CD14-positive monocyte (primary cell): ENCODE measurements around the gene BRAT1. TPM values are rescaled to one million over a fixed set of nuclear protein-coding genes. Genes with fewer than 3 reads are reported as not detected.

ENCODE experiments used
- DNase-seq, 3 donors: peaks; one replicate each; pipeline ENCODE4 v3.0.0-alpha.2; 2011 to 2022
- H2AFZ ChIP-seq: 2 replicates; pipeline ENCODE4 v1.6.0; 2012; ENCODE audit warnings: mild to moderate bottlenecking, low read depth, low read length, inconsistent platforms; ENCODE audit not compliant: insufficient read depth, poor library complexity, severe bottlenecking
- H3K27ac ChIP-seq, 2 donors: 1 replicate in 1 of 2; 2 replicates in 1 of 2; pipeline ENCODE4 v1.5.1; 2012 to 2013; ENCODE audit warnings: low read length in 2 of 2, control low read depth in 1 of 2, inconsistent platforms in 1 of 2, low read depth in 1 of 2, mild to moderate bottlenecking in 1 of 2
- H3K27me3 ChIP-seq, 2 donors: one replicate each; pipeline versions ENCODE4 v1.6.0 to v1.6.1; 2011 to 2013; ENCODE audit warnings: low read length in 2 of 2; ENCODE audit not compliant: control insufficient read depth in 2 of 2, insufficient read depth in 2 of 2
- H3K36me3 ChIP-seq, 2 donors: replicated peaks in 1 of 2; 1 replicate in 1 of 2; 2 replicates in 1 of 2; pipeline versions ENCODE4 v1.5.1 to v1.6.1; 2012 to 2013; ENCODE audit warnings: low read length in 2 of 2, control low read depth in 1 of 2, inconsistent platforms in 1 of 2, mild to moderate bottlenecking in 1 of 2; ENCODE audit not compliant: insufficient read depth in 2 of 2, control insufficient read depth in 1 of 2
- H3K4me1 ChIP-seq, 2 donors: 1 replicate in 1 of 2; 2 replicates in 1 of 2; pipeline versions ENCODE4 v1.5.1 to v1.6.1; 2012 to 2013; ENCODE audit warnings: low read length in 2 of 2, control low read depth in 1 of 2, inconsistent platforms in 1 of 2, mild to moderate bottlenecking in 1 of 2, moderate library complexity in 1 of 2; ENCODE audit not compliant: insufficient read depth in 2 of 2, control insufficient read depth in 1 of 2
- H3K4me2 ChIP-seq: replicated peaks from 2 replicates; pipeline ENCODE3; 2012; ENCODE audit warnings: low read length, moderate library complexity, mild to moderate bottlenecking; ENCODE audit not compliant: poor library complexity, severe bottlenecking; ENCODE audit errors: extremely low read depth
- H3K4me3 ChIP-seq, 3 experiments: fragments of 200-600 bp in 1 of 3; sonication (generic) in 1 of 3; replicated peaks in 1 of 3; 1 replicate in 2 of 3; 2 replicates in 1 of 3; pipeline ENCODE4 v1.5.1; 2011 to 2013; ENCODE audit warnings: low read length in 3 of 3, mild to moderate bottlenecking in 3 of 3, control low read depth in 2 of 3, low read depth in 2 of 3, inconsistent platforms in 1 of 3, moderate library complexity in 1 of 3
- H3K79me2 ChIP-seq: 2 replicates; pipeline ENCODE4 v1.6.0; 2012; ENCODE audit warnings: mild to moderate bottlenecking, control low read depth, inconsistent platforms, low read length, moderate library complexity; ENCODE audit not compliant: insufficient read depth
- H3K9ac ChIP-seq: 2 replicates; pipeline ENCODE4 v1.6.0; 2017; ENCODE audit warnings: low read length, mild to moderate bottlenecking; ENCODE audit not compliant: insufficient read depth, poor library complexity, severe bottlenecking
- H3K9me3 ChIP-seq, 2 donors: replicated peaks in 1 of 2; 1 replicate in 1 of 2; 2 replicates in 1 of 2; pipeline versions ENCODE4 v1.5.1 to v1.6.1; 2012 to 2013; ENCODE audit warnings: low read length in 2 of 2, control low read depth in 1 of 2; ENCODE audit not compliant: control insufficient read depth in 1 of 2, insufficient read depth in 1 of 2
- H4K20me1 ChIP-seq: 2 replicates; pipeline ENCODE4 v1.6.0; 2012; ENCODE audit warnings: mild to moderate bottlenecking, low read length, control low read depth, moderate library complexity; ENCODE audit not compliant: insufficient read depth
- H3K27ac Mint-ChIP-seq, 7 donors: one replicate each; pipeline ENCODE4 v1.8.0; 2020; ENCODE audit warnings: mild to moderate bottlenecking in 7 of 7, mixed read lengths in 7 of 7, moderate library complexity in 6 of 7, inconsistent platforms in 2 of 7
- H3K27me3 Mint-ChIP-seq, 3 donors: one replicate each; pipeline ENCODE4 v1.8.0; 2021 to 2022; ENCODE audit warnings: low read depth in 3 of 3, mild to moderate bottlenecking in 3 of 3, mixed read lengths in 3 of 3, moderate library complexity in 3 of 3, inconsistent platforms in 1 of 3
- H3K36me3 Mint-ChIP-seq, 2 donors: one replicate each; pipeline ENCODE4 v1.8.0; 2020; ENCODE audit warnings: mixed read lengths in 2 of 2, inconsistent platforms in 1 of 2, mild to moderate bottlenecking in 1 of 2
- H3K4me1 Mint-ChIP-seq: one replicate; pipeline ENCODE4 v1.8.0; 2020; ENCODE audit warnings: mild to moderate bottlenecking, mixed read lengths
- H3K4me3 Mint-ChIP-seq, 2 donors: one replicate each; pipeline ENCODE4 v1.8.0; 2020; ENCODE audit warnings: mild to moderate bottlenecking in 2 of 2, mixed read lengths in 2 of 2, moderate library complexity in 1 of 2
- H3K9me3 Mint-ChIP-seq, 7 donors: one replicate each; pipeline ENCODE4 v1.8.0; 2020 to 2022; ENCODE audit warnings: mixed read lengths in 7 of 7, mild to moderate bottlenecking in 6 of 7, moderate library complexity in 6 of 7, inconsistent platforms in 2 of 7
- WGBS: methylation state at CpG from one replicate; pipeline ENCODE4 v1.1.5; 2013; ENCODE audit warnings: missing lambda C conversion rate; ENCODE audit not compliant: insufficient coverage; 5-methylcytosine and 5-hydroxymethylcytosine counted together
- intact Hi-C, 2 donors: fragments of 100-400 bp; cut with micrococcal nuclease; formaldehyde crosslinking; loops; one replicate each; pipeline versions ENCODE4 v1.15.0 to v1.15.1; 2023
- polyA plus RNA-seq, 3 donors: library from polyadenylated mRNA; depleted of rRNA in 1 of 3; unstranded in 2 of 3; stranded (reverse) in 1 of 3; fragments of 300-500 nt in 2 of 3; fragments of >200 nt in 1 of 3; fragmentation: Illumina TruSeq in 2 of 3; gene quantifications; 1 replicate in 2 of 3; 2 replicates in 1 of 3; pipeline ENCODE4 v1.2.3, GENCODE V29; 2012 to 2021
- TF ChIP-seq, protein P1 (sequence below): fragments of 200-600 bp; IDR thresholded peaks from one replicate; pipeline ENCODE4 v1.8.0; 2022; ENCODE audit warnings: antibody characterized with exemption, mild to moderate bottlenecking

Gene BRAT1
- polyA plus RNA-seq, 3 donors = 31.6 to 34.2 (median 32.5) TPM

DNA sequence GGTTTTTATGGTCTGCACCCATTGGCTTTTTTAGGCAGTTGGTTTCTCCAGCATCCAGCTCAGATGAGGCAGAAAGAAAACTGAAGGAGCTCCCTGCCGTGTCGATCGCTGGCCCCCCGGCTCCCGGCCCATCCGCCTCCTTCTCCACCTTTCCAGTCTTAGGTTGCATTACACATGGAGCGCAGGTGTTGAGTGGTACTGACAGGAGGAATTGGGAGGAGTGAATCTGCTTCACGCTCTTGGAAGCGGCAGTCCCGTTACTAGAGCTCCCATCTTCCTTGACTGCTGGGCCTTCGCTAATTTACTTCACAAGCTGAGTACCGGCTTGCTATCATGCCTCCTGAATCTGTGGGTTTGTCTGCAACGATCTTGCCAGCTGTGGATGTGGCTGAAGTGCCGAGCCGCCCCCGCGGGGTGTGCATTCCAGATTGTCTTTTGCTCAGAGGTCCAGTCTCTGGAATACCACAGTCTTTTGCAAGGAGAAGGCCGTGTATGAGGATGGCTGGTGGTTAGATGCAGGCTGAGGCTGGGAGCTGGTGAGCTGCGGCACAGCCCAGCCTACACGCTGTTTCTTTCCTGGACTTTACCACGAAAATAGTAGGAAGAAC, 20.5 kb upstream of the BRAT1 start:
- TF ChIP-seq, protein P1, sequence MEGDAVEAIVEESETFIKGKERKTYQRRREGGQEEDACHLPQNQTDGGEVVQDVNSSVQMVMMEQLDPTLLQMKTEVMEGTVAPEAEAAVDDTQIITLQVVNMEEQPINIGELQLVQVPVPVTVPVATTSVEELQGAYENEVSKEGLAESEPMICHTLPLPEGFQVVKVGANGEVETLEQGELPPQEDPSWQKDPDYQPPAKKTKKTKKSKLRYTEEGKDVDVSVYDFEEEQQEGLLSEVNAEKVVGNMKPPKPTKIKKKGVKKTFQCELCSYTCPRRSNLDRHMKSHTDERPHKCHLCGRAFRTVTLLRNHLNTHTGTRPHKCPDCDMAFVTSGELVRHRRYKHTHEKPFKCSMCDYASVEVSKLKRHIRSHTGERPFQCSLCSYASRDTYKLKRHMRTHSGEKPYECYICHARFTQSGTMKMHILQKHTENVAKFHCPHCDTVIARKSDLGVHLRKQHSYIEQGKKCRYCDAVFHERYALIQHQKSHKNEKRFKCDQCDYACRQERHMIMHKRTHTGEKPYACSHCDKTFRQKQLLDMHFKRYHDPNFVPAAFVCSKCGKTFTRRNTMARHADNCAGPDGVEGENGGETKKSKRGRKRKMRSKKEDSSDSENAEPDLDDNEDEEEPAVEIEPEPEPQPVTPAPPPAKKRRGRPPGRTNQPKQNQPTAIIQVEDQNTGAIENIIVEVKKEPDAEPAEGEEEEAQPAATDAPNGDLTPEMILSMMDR = no peak
- peak overlapping the region in 1 of 7 donors; percentile 11 for H3K27ac Mint-ChIP-seq
- H3K4me2 ChIP-seq = no peak overlapping the region

GRCh38 chr7:2575046-2575732, 19.9 kb upstream of the BRAT1 start:
- Histone ChIP-seq H3K4me3 (no peak overlapping the region), H2AFZ (no peak overlapping the region), H3K9ac (no peak overlapping the region), H3K27me3 (no peaks in the 10 kb centered on the region), H4K20me1 (no peaks in the 10 kb centered on the region), H3K4me1 (no peaks in the 10 kb centered on the region), H3K27ac (no peak overlapping the region), H3K4me2 (no peak overlapping the region), H3K9me3 (no peaks in the 10 kb centered on the region), H3K79me2 (no peaks in the 10 kb centered on the region), H3K36me3 (peaks cover 36 to 74% of the 10 kb centered on the region in 2 donors)
- peaks cover 0 to 3% (median 0%) of the 10 kb centered on the region in 7 donors for H3K9me3 Mint-ChIP-seq
- TF ChIP-seq, protein P1 = no peak
- no peak for DNase-seq
- intact Hi-C loops = no loop called here
- no peaks in the 10 kb centered on the region for H3K4me1 Mint-ChIP-seq
- no peak overlapping the region for H3K4me3 Mint-ChIP-seq
- H3K27me3 Mint-ChIP-seq = peaks cover 0 to 4% (median 2%) of the 10 kb centered on the region in 3 donors
- H3K27ac Mint-ChIP-seq = peak overlapping the region in 1 of 7 donors; percentile 32
- H3K36me3 Mint-ChIP-seq = peaks cover 68 to 79% of the 10 kb centered on the region in 2 donors
- WGBS = 60% methylated on average over 19 of the region's 21 CpGs

More for the DNA sequence above, 20.5 kb upstream of the BRAT1 start:
- 91% methylated on average over 11 of the region's 21 CpGs for WGBS
- Histone ChIP-seq H3K4me3 (no peak overlapping the region), H3K27ac (no peak overlapping the region), H3K27me3 (no peaks in the 10 kb centered on the region), H4K20me1 (no peaks in the 10 kb centered on the region), H2AFZ (no peak overlapping the region), H3K36me3 (peaks cover 36 to 74% of the 10 kb centered on the region in 2 donors), H3K79me2 (no peaks in the 10 kb centered on the region), H3K9me3 (no peaks in the 10 kb centered on the region), H3K9ac (no peak overlapping the region), H3K4me1 (no peaks in the 10 kb centered on the region)
- Mint-ChIP-seq H3K4me3 (no peak overlapping the region), H3K36me3 (peaks cover 70 to 82% of the 10 kb centered on the region in 2 donors), H3K9me3 (peaks cover 0 to 3% (median 0%) of the 10 kb centered on the region in 7 donors), H3K27me3 (peaks cover 0 to 4% (median 2%) of the 10 kb centered on the region in 3 donors), H3K4me1 (no peaks in the 10 kb centered on the region)
- no peak for DNase-seq
- intact Hi-C loops = no loop called here
